ENCODE measurements around the gene KBTBD6. TPM values are rescaled to one million over a fixed set of nuclear protein-coding genes. Genes with fewer than 3 reads are reported as not detected.

Gene KBTBD6
- total RNA-seq, 1 donor from 2014 or later, result 6.6 TPM

Other genes with a start within 250 kb of the KBTBD6 start
- 75.3 and 76.8 TPM in 2 replicates for gene ELF1, start 113.5 kb downstream of the KBTBD6 start, total RNA-seq
- 13.4 and 14.0 TPM in 2 replicates for gene WBP4, start 71.3 kb downstream of the KBTBD6 start, total RNA-seq
- gene KBTBD7, start 61.8 kb upstream of the KBTBD6 start, total RNA-seq, result 6.2 and 6.3 TPM in 2 replicates
- 17.5 and 20.2 TPM in 2 replicates for gene MTRF1, start 130.8 kb upstream of the KBTBD6 start, total RNA-seq
- 31.9 and 33.4 TPM in 2 replicates for gene NAA16, start 178.5 kb upstream of the KBTBD6 start, total RNA-seq

Data from activated T-helper 1 cell treated with anti-CD3 and anti-CD28 coated beads, Interleukin-12 subunit alpha, Interleukin-12 subunit beta, Interleukin-2, Interleukin-4 antibody, amounts not matched to agents 30 ng/mL and 10 ng/mL and 1 ng/mL, durations not matched to agents 14 hours and 24 hours and 36 hours (primary cell).